Retinal pigment epithelial cell (primary cell): Measurements from ENCODE around the gene MGST1.
"Not testable (repeated sequence)": the region's sequence is repeated elsewhere in the genome, so short reads cannot be mapped to it uniquely, and the experiment has no call there.

Source experiments
- DNase-seq: peaks from one replicate; pipeline ENCODE4 v3.0.0-alpha.2; 2010; ENCODE audit warnings: low read depth
- H3K4me3 ChIP-seq: 2 replicates; pipeline ENCODE4 v1.5.1; 2011; ENCODE audit warnings: mild to moderate bottlenecking, low read length, control low read depth, moderate library complexity
- CTCF ChIP-seq: conservative IDR thresholded peaks from 2 replicates; pipeline ENCODE4 v1.5.1; 2011; ENCODE audit warnings: low read depth, low read length, control low read depth, inconsistent platforms

MGST1 gene

DNA sequence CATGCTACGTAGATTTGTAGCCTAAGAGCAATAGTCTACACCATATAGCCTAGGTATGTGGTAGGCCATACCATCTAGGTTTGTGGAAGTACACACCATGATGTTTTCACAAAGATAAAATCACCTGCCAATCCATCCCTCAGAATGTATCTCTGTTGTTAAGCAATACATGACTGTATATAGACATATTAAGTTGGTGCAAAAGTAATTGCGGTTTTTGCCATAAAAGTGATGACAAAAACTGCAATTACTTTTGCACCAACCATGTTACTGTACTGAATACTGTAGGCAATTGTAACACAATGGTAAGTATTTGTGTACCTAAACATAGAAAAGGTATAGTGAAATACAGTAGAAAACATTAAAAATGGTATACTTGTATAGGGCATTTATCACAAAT lies 40.5 kb downstream of the MGST1 start:
- TF ChIP-seq CTCF: no peak
- H3K4me3 ChIP-seq: no peak overlapping the region
- DNase-seq: no peak

- no peak overlapping the region for H3K4me3 ChIP-seq
- peak; percentile 48 for DNase-seq
- TF ChIP-seq CTCF: no peak
Measured at GRCh38 chr12:16389594-16389993, 42.1 kb downstream of the MGST1 start.

DNA sequence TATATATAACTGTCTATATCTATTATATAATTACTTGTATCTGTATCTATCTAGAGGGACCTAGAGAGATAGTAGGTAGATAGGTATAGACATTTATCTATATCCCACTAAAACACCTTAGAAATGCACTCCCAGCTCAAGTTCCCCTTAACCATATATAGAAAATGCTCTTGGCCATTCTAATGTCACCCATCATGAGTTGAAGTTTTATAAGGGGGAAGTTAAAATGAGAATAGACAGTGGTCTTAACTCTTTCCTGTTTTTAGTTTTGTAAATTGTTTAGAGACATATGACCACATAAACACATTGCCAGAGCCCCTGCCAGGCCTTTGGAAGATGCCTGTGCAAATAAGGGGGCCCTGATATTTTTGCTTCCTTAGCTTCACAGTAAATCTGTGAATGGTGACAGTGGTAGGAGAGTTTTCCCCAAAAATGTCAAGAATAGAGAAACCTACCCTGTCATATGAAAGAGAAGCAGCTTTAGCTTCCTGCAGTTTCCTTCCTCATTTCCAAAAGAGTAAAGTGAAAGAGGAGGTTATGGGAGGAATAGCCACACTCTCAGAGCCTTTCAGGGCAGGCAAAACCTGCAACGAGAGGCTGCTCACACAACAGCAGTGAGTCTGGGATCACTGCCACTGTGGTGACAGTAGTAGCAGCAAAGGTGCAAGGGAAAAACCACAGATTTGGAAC lies 45.5 kb downstream of the MGST1 start:
- TF ChIP-seq CTCF: no peak
- no peak overlapping the region for H3K4me3 ChIP-seq
- DNase-seq: no peak

GRCh38 chr12:16399101-16399500 lies 51.7 kb downstream of the MGST1 start:
- TF ChIP-seq CTCF: no peak
- H3K4me3 ChIP-seq: no peak overlapping the region
- no peak for DNase-seq

GRCh38 chr12:16401835-16402234 lies 54.4 kb downstream of the MGST1 start:
- not testable (repeated sequence) for DNase-seq, H3K4me3 ChIP-seq

DNA sequence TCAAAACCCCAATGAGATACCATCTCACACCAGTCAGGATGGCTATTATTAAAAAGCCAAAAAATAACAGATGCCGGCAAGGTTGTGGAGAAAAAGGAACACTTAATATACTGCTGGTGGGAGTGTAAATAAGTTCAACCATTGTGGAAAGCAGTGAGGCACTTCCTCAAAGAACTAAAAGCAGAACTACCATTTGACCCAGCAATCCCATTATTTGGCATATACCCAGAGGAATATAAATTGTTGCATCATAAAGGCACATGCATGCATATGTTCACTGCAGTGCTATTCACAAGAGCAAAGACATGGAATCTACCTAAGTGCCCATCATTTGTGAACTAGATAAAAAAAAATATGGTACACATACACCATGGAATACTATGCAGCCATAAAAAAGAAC lies 59.9 kb downstream of the MGST1 start:
- TF ChIP-seq CTCF: no peak
- no peak for DNase-seq

More for the DNA sequence above, 59.9 kb downstream of the MGST1 start:
- no peak overlapping the region for H3K4me3 ChIP-seq
